Activated CD4-positive, CD25-positive, alpha-beta regulatory T cell treated with anti-CD3 and anti-CD28 coated beads, Interleukin-2, amount 50 U/mL, for 24 hours (primary cell): ENCODE measurements around the gene PTOV1.

Experiments
- ATAC-seq, 2 donors: fragments of 150-1000 bp; cut with Tn5 transposase; one replicate each; pipeline ENCODE4 v1.10.0; 2021; ENCODE audit warnings: mild to moderate bottlenecking in 1 of 2, moderate library complexity in 1 of 2

The PTOV1 gene

GRCh38 chr19:49850487-49851342 lies at the start of gene PTOV1:
TSS of gene PTOV1 (plus strand) at chr19:49851159.
- peak; percentile 86 for ATAC-seq

- no peak for ATAC-seq
Measured at GRCh38 chr19:49801401-49801888, 49.5 kb upstream of the PTOV1 start.

GRCh38 chr19:49801966-49802661 lies 48.8 kb upstream of the PTOV1 start:
- no peak for ATAC-seq

GRCh38 chr19:49802836-49803528 lies 48.0 kb upstream of the PTOV1 start:
- no peak for ATAC-seq

GRCh38 chr19:49803529-49803856 lies 47.5 kb upstream of the PTOV1 start:
- ATAC-seq, result no peak

GRCh38 chr19:49805822-49806619 lies 44.9 kb upstream of the PTOV1 start:
- no peak for ATAC-seq

GRCh38 chr19:49806620-49806959 lies 44.4 kb upstream of the PTOV1 start:
- no peak for ATAC-seq

GRCh38 chr19:49807058-49807903 lies 43.7 kb upstream of the PTOV1 start:
- ATAC-seq, result no peak

GRCh38 chr19:49807904-49808675 lies 42.9 kb upstream of the PTOV1 start:
- ATAC-seq, result no peak

- peak; percentile 31 to 37 for ATAC-seq
Measured at GRCh38 chr19:49808711-49809159, 42.2 kb upstream of the PTOV1 start.

GRCh38 chr19:49809160-49809940 lies 41.6 kb upstream of the PTOV1 start:
- peak; percentile 23 to 30 for ATAC-seq

- ATAC-seq, result no peak
Measured at GRCh38 chr19:49809941-49810389, 41.0 kb upstream of the PTOV1 start.

- no peak for ATAC-seq
Measured at GRCh38 chr19:49811328-49811727, 39.6 kb upstream of the PTOV1 start.

GRCh38 chr19:49812452-49812996 lies 38.4 kb upstream of the PTOV1 start:
- ATAC-seq, result no peak

- ATAC-seq, result peak; percentile 70 to 72
Measured at GRCh38 chr19:49812997-49813861, 37.7 kb upstream of the PTOV1 start, which contains the start of gene FUZ. TSS of gene FUZ (minus strand) at chr19:49813292. CDS start at chr19:49813106, 186 bp downstream.

- ATAC-seq, result no peak
Measured at GRCh38 chr19:49814010-49814409, 36.9 kb upstream of the PTOV1 start.

GRCh38 chr19:49816590-49816989 lies 34.4 kb upstream of the PTOV1 start:
- no peak for ATAC-seq

- ATAC-seq, result peak; percentile 71 to 77
Measured at GRCh38 chr19:49817964-49818648, 32.9 kb upstream of the PTOV1 start, which contains the start of gene MED25. TSS of gene MED25 (plus strand) at chr19:49818289. CDS start at chr19:49818342, 53 bp downstream.
